Tibial nerve (tissue), 4 donors: ENCODE measurements around the gene PTPRM. TPM values are rescaled to one million over a fixed set of nuclear protein-coding genes. Genes with fewer than 3 reads are reported as not detected.

Experiments used
- DNase-seq, 2 donors: peaks; one replicate each; pipeline ENCODE4 v3.0.0-alpha.2; 2019; ENCODE audit warnings: low spot score in 2 of 2
- H3K27ac ChIP-seq, 4 donors: fragments of 200-600 bp; sonication (generic) in 3 of 4; one replicate each; pipeline ENCODE4 v1.5.1; 2017 to 2019; ENCODE audit warnings: mild to moderate bottlenecking in 1 of 4
- H3K27me3 ChIP-seq, 2 donors: fragments of 200-600 bp; sonication (generic) in 1 of 2; one replicate each; pipeline versions ENCODE4 v1.5.1 to v1.6.0; 2017 to 2019
- H3K36me3 ChIP-seq, 3 donors: fragments of 200-600 bp; sonication (generic); one replicate each; pipeline ENCODE4 v1.5.1; 2018 to 2019
- H3K4me1 ChIP-seq, 4 donors: fragments of 200-600 bp; sonication (generic) in 3 of 4; one replicate each; pipeline ENCODE4 v1.5.1; 2017 to 2019
- H3K4me3 ChIP-seq, 4 donors: fragments of 200-600 bp; sonication (generic) in 3 of 4; one replicate each; pipeline ENCODE4 v1.5.1; 2017 to 2019; ENCODE audit warnings: mild to moderate bottlenecking in 1 of 4, moderate library complexity in 1 of 4
- H3K9me3 ChIP-seq, 4 donors: fragments of 200-600 bp; sonication (generic) in 3 of 4; one replicate each; pipeline ENCODE4 v1.5.1; 2017 to 2019
- CTCF ChIP-seq, 5 experiments: fragments of 200-600 bp in 3 of 5; fragments of 450-650 bp in 2 of 5; sonication (generic) in 3 of 5; IDR thresholded peaks; one replicate each; pipeline ENCODE4 v1.5.1; 2016 to 2019; ENCODE audit warnings: antibody characterized with exemption in 5 of 5, mild to moderate bottlenecking in 3 of 5, moderate library complexity in 2 of 5
- EP300 ChIP-seq, 2 donors: sonication (generic); formaldehyde crosslinking; IDR thresholded peaks; one replicate each; pipeline ENCODE4 v1.6.1; 2017; ENCODE audit warnings: antibody characterized with exemption in 2 of 2, mild to moderate bottlenecking in 1 of 2
- POLR2A ChIP-seq, 2 donors: fragments of 450-650 bp; IDR thresholded peaks; one replicate each; pipeline ENCODE4 v1.6.1; 2017; ENCODE audit warnings: antibody characterized with exemption in 2 of 2, mild to moderate bottlenecking in 2 of 2, moderate library complexity in 2 of 2
- WGBS, 2 donors: methylation state at CpG; one replicate each; pipeline ENCODE4 v1.1.5; 2018; 5-methylcytosine and 5-hydroxymethylcytosine counted together
- total RNA-seq, 4 donors: library from RNA; depleted of rRNA; stranded (reverse); fragments of >200 nt; gene quantifications; one replicate each; pipeline ENCODE4 v1.1.0, GENCODE V29; 2016

The PTPRM gene
- 10 to 100 TPM; 62.2 to 92.4 (median 80.7) TPM for total RNA-seq

- no peaks in the 10 kb centered on the region for H3K9me3 ChIP-seq
- H3K4me1 ChIP-seq: peaks cover 0 to 22% (median 9%) of the 10 kb centered on the region in 4 donors
- peak; percentile 75 to 80 for DNase-seq
These were observed at the start of gene PTPRM for GRCh38 chr18:7566567-7567473. Gene PTPRM, plus strand, starts transcription at chr18:7567316. Its CDS starts 503 bp downstream, at chr18:7567819.

GRCh38 chr18:7517852-7518251 is 49.3 kb upstream of the PTPRM start:
- 82 to 85% methylated on average over 4 of the region's 4 CpGs for whole genome bisulfite sequencing, 2 donors

More at GRCh38 chr18:7566567-7567473, at the start of gene PTPRM:
- H3K36me3 ChIP-seq: no peaks in the 10 kb centered on the region
- whole genome bisulfite sequencing, 2 donors: 0% methylated on average over 13 to 87 of the region's 139 CpGs
- peak within 1 kb of the TSS; percentile 47 to 88 (median 72) for H3K4me3 ChIP-seq
- no peaks in the 10 kb centered on the region for H3K27me3 ChIP-seq
- TF ChIP-seq EP300 (IDR thresholded peaks at IDR 0.05) (peak in 1 of 2 donors; percentile 53), CTCF (IDR thresholded peaks at IDR 0.05) (peak; percentile 11 to 95 (median 93)), POLR2A (IDR thresholded peaks at IDR 0.05) (peak; percentile 75 to 83)
- H3K27ac ChIP-seq: peak within 1 kb of the TSS; percentile 84 to 98 (median 94)

GRCh38 chr18:7520200-7520785 is 46.8 kb upstream of the PTPRM start:
- DNase-seq: no peak
- no peaks in the 10 kb centered on the region for H3K36me3 ChIP-seq
- no peak overlapping the region for H3K4me3 ChIP-seq
- WGBS, 2 donors: 81 to 85% methylated on average over 6 of the region's 6 CpGs
- H3K9me3 ChIP-seq: no peaks in the 10 kb centered on the region
- TF ChIP-seq EP300 (IDR thresholded peaks at IDR 0.05) (no peak), POLR2A (IDR thresholded peaks at IDR 0.05) (no peak)
- H3K27me3 ChIP-seq: no peaks in the 10 kb centered on the region
- no peak overlapping the region for H3K27ac ChIP-seq
- H3K4me1 ChIP-seq: no peaks in the 10 kb centered on the region

More at GRCh38 chr18:7517852-7518251, 49.3 kb upstream of the PTPRM start:
- Histone ChIP-seq H3K4me3 (no peak overlapping the region), H3K36me3 (no peaks in the 10 kb centered on the region), H3K27ac (no peak overlapping the region), H3K27me3 (no peaks in the 10 kb centered on the region), H3K9me3 (no peaks in the 10 kb centered on the region), H3K4me1 (no peaks in the 10 kb centered on the region)
- TF ChIP-seq CTCF (IDR thresholded peaks at IDR 0.05): no peak
- DNase-seq: no peak

- H3K27me3 ChIP-seq: no peaks in the 10 kb centered on the region
- DNase-seq: no peak
- TF ChIP-seq EP300 (IDR thresholded peaks at IDR 0.05) (no peak), POLR2A (IDR thresholded peaks at IDR 0.05) (no peak), CTCF (IDR thresholded peaks at IDR 0.05) (no peak)
- H3K4me3 ChIP-seq: no peak overlapping the region
- 82 to 84% methylated on average over 8 of the region's 8 CpGs for WGBS, 2 donors
- no peaks in the 10 kb centered on the region for H3K4me1 ChIP-seq
- H3K27ac ChIP-seq: no peak overlapping the region
- no peaks in the 10 kb centered on the region for H3K9me3 ChIP-seq
- H3K36me3 ChIP-seq: no peaks in the 10 kb centered on the region
These were observed 45.8 kb upstream of the PTPRM start for GRCh38 chr18:7521226-7521856.

- Histone ChIP-seq H3K36me3 (no peaks in the 10 kb centered on the region), H3K27ac (no peak overlapping the region), H3K9me3 (no peaks in the 10 kb centered on the region), H3K4me3 (no peak overlapping the region), H3K27me3 (no peaks in the 10 kb centered on the region), H3K4me1 (no peaks in the 10 kb centered on the region)
- TF ChIP-seq POLR2A (IDR thresholded peaks at IDR 0.05) (no peak), CTCF (IDR thresholded peaks at IDR 0.05) (no peak), EP300 (IDR thresholded peaks at IDR 0.05) (no peak)
- WGBS, 2 donors: 69 to 73% methylated on average over 3 of the region's 3 CpGs
- no peak for DNase-seq
These were observed 43.3 kb upstream of the PTPRM start for GRCh38 chr18:7523772-7524171.
